Fibroblast of the aortic adventitia (primary cell): ENCODE results near the gene CST3. TPM values are rescaled to one million over a fixed set of nuclear protein-coding genes. Genes with fewer than 3 reads are reported as not detected.
A peak's percentile ranks its signal among the peaks of the same experiment; 100 is the strongest.

Experiments used
- DNase-seq: peaks from one replicate; pipeline ENCODE4 v3.0.0-alpha.2; 2010; ENCODE audit warnings: low read depth
- H3K4me3 ChIP-seq: 2 replicates; pipeline ENCODE4 v1.5.1; 2011; ENCODE audit warnings: low read depth, mild to moderate bottlenecking, control low read depth, low read length, moderate library complexity
- total RNA-seq: library from RNA; depleted of rRNA; stranded (reverse); fragments of >200 nt; gene quantifications from 2 replicates; pipeline ENCODE4 v1.2.3, GENCODE V29; 2012; ENCODE audit warnings: low replicate concordance
- TF ChIP-seq, protein P1 (sequence below): IDR thresholded peaks from 2 replicates; pipeline ENCODE4 v1.5.1; 2011; ENCODE audit warnings: mild to moderate bottlenecking, low read length, control low read depth, inconsistent platforms; ENCODE audit not compliant: insufficient read depth

CST3 gene
- total RNA-seq, 1 donor: 246 TPM

DNA sequence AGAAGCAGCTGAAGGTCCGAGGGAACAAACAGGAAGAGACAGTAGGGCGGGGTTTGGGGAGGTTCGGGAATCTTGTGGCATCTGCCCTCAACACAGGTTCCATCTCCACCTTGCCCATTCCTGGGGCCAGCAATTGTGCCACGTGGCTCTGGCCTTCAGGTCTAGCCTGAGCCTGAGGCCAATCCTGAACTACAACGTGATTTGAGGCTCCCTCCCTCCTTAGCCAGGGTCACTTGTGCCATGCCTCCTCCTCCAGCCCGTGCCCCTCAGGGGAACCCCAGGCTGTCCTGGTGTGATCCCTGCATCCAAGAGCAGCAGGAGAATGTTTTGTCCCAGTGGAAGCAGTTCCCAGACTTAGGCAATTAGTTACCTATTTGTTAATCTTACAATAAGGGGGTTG, 35.1 kb downstream of the CST3 start:
- no peak for DNase-seq
- TF ChIP-seq, protein P1, sequence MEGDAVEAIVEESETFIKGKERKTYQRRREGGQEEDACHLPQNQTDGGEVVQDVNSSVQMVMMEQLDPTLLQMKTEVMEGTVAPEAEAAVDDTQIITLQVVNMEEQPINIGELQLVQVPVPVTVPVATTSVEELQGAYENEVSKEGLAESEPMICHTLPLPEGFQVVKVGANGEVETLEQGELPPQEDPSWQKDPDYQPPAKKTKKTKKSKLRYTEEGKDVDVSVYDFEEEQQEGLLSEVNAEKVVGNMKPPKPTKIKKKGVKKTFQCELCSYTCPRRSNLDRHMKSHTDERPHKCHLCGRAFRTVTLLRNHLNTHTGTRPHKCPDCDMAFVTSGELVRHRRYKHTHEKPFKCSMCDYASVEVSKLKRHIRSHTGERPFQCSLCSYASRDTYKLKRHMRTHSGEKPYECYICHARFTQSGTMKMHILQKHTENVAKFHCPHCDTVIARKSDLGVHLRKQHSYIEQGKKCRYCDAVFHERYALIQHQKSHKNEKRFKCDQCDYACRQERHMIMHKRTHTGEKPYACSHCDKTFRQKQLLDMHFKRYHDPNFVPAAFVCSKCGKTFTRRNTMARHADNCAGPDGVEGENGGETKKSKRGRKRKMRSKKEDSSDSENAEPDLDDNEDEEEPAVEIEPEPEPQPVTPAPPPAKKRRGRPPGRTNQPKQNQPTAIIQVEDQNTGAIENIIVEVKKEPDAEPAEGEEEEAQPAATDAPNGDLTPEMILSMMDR: no peak
- H3K4me3 ChIP-seq: no peak overlapping the region

DNA sequence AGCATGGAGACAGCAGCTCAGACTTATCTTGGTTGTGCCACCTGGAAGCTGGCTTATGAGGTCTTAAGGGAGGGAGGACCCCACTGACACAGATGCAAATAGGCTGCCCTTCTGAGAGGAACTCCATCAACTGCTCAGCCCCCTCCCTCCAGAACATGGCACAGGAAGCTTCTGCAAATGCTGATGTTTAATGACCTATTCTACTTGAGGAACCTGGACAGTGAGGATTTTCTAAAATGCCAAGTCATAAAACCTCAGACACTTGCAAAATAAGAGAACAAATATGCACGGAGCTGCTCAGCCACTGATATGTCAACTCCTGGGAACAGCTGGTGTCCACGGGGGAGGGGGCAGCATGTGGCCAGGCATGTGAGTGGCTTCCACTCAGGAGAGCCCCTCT, 35.5 kb downstream of the CST3 start:
- H3K4me3 ChIP-seq: no peak overlapping the region
- no peak for DNase-seq
- TF ChIP-seq, protein P1: no peak

DNA sequence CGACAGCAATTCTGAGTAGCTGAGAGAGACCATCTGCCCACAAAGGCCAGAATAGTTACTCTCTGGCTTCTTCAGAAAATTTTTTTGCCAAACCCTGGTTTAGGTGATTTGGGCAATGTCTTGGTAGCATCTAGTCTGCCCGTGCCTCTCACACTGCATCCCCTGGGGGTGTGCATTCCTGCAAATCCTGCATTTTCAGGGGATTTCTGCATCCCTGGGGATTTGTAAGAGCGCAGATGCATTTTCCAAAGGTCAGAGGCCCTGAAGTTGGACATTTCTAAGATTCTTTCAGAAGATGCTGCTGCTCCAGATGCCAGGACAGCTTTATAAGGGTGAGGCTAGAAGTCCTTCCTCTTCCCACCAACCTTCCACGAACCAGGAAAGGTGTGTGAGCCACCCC, 36.0 kb downstream of the CST3 start:
- TF ChIP-seq, protein P1: no peak
- H3K4me3 ChIP-seq: no peak overlapping the region
- DNase-seq: no peak

DNA sequence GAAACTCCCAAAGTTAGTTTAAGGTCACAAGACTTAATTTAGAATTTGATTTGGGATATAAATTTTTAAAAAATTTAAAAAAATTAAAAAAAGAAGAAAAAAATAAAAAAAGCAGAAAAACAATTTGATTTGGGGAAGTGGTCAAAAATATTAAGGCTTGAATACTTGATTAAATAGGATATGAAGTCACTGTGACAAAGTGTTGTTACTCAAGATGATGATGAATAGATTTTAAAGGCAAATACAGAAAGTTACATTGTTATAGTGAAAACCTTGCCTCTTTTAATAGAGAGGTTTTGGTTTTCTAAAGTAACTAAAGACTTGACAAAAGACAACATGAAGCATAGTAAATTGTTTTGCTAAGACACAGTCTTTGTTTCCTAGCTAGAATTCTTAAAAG, 39.3 kb downstream of the CST3 start:
- DNase-seq: no peak
- TF ChIP-seq, protein P1: no peak

DNA sequence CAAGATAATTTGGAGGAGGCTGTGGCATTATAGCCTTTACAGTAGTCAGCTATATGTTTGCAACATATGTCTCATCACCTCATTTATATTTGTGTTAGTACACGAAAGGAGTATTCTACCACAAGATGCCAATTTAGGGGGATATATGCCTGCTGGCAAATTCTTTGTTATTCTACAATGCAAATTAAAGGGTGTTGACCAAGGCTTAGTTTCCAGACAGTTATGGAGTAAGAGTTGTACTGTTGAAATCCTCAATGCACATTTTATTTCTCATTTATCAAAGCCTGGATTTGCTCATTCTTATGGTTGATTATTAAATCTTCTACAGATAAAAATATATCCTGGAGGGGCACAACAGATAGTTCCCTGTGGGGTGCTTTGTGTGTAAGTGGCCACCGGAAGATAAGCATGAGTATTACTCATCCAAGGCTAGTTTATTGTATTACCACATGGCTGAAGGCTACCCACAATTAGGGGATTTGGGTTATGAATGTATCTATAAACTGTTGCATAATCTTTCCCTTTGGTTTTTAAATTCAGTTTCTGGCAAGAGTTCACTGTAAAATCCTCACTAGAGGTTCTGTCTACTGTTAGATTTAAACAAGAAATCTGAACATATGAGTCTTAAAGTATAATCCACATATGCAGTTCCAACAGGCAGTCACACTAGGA, 41.0 kb downstream of the CST3 start:
- peak; percentile 12 for DNase-seq
- H3K4me3 ChIP-seq: no peak overlapping the region
- TF ChIP-seq, protein P1: no peak

More for the DNA sequence above, 39.3 kb downstream of the CST3 start:
- no peak overlapping the region for H3K4me3 ChIP-seq

DNA sequence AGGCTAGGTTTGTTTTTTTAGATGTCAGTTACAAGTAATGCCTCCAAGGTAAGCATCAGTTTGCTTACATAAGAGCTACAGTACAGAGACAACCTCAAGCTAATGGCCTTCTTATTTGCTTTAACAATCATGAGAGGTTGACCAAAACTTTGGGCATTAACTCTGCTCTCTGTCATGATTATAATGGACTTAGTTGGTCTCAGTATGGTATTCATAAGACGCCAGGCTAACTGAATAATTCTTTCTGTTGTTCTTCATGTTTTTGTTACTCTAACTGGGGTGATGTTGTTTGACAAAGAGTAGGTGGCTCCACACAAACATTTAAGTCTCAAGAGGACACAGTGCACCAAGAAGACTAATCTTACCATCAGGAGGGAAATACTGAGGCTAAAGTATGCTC, 41.8 kb downstream of the CST3 start:
- TF ChIP-seq, protein P1: no peak
- DNase-seq: no peak
- H3K4me3 ChIP-seq: no peak overlapping the region
